ENCODE measurements around the gene MYO1D. TPM values are rescaled to one million over a fixed set of nuclear protein-coding genes. Genes with fewer than 3 reads are reported as not detected.

MYO1D gene
- total RNA-seq, 6 donors from 2014 or later: 63.0 to 139 (median 91.9) TPM

DNA sequence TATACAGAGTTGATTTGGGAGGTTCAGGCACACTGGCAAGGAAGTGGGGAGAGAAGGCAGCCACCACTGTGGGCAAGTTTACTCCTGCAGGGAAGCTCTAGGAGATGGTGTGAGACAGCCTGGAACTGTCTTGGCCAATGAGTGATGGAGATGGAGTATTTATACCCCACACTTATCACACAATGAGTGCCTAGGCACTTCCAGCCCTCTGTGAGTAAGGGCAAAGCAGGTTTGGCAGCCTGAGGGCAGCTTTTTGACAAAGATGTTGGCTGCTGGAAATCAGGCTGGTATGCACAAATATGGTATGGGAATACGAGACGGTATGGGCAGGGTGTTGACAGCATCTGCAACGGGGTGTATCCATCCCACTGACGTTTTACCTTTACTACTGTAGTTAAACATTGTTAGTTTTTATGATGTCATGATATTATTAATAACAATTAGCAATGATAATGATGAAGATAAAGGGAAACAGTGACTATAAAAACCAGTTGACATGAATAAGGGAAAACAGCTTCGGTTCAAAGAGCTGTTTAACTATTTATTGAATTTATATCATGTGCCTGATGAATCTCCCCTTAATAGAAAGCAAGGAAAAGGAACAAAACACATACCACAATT is 240.2 kb downstream of the MYO1D start:
- DNase-seq (no peak), ATAC-seq (ENCODE audit: low FRiP score in 2 of 2) (no peak)
- WGBS, 2 donors: 84 to 91% methylated on average over 5 of the region's 5 CpGs
- no peak overlapping the region for H3K4me3 ChIP-seq
- no peak overlapping the region for H3K27ac ChIP-seq
- H3K9me3 ChIP-seq: no peaks in the 10 kb centered on the region
- no peaks in the 10 kb centered on the region for H3K27me3 ChIP-seq
- H3K36me3 ChIP-seq: no peaks in the 10 kb centered on the region
- H3K4me1 ChIP-seq: no peaks in the 10 kb centered on the region
- TF ChIP-seq POLR2AphosphoS5 (IDR thresholded peaks at IDR 0.05) (no peak), POLR2A (IDR thresholded peaks at IDR 0.05) (no peak), EP300 (IDR thresholded peaks at IDR 0.05) (no peak)
- TF ChIP-seq, protein P1, sequence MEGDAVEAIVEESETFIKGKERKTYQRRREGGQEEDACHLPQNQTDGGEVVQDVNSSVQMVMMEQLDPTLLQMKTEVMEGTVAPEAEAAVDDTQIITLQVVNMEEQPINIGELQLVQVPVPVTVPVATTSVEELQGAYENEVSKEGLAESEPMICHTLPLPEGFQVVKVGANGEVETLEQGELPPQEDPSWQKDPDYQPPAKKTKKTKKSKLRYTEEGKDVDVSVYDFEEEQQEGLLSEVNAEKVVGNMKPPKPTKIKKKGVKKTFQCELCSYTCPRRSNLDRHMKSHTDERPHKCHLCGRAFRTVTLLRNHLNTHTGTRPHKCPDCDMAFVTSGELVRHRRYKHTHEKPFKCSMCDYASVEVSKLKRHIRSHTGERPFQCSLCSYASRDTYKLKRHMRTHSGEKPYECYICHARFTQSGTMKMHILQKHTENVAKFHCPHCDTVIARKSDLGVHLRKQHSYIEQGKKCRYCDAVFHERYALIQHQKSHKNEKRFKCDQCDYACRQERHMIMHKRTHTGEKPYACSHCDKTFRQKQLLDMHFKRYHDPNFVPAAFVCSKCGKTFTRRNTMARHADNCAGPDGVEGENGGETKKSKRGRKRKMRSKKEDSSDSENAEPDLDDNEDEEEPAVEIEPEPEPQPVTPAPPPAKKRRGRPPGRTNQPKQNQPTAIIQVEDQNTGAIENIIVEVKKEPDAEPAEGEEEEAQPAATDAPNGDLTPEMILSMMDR (IDR thresholded peaks at IDR 0.05): no peak

DNA sequence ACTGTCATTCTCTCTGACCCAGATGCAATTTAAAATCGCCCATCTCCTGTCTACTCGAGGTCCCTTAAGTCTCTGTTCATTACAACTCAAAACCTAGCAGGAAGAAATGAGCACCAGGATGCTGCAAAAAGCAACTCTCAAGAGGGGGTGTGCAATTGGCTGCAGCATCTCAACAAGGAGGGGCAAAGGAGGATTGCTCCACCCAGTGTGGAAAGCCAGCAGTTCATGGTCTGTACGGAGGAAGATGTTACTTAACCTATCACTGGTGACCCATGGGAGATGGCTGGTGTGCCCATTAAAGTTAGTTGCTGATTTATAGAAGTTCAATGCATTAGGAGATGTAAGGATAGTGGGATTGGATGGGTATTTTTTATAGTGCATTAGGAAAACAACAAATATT is 242.8 kb downstream of the MYO1D start:
- H3K9me3 ChIP-seq: no peaks in the 10 kb centered on the region
- no peak for TF ChIP-seq EP300 (IDR thresholded peaks at IDR 0.05)
- TF ChIP-seq POLR2AphosphoS5 (IDR thresholded peaks at IDR 0.05): no peak
- TF ChIP-seq, protein P1 (IDR thresholded peaks at IDR 0.05): no peak
- TF ChIP-seq POLR2A (IDR thresholded peaks at IDR 0.05): no peak
- H3K27ac ChIP-seq: no peak overlapping the region
- no peak overlapping the region for H3K4me3 ChIP-seq
- no peaks in the 10 kb centered on the region for H3K36me3 ChIP-seq
- no peaks in the 10 kb centered on the region for H3K4me1 ChIP-seq
- no peaks in the 10 kb centered on the region for H3K27me3 ChIP-seq
- DNase-seq: no peak
- no peak for ATAC-seq (ENCODE audit: low FRiP score in 2 of 2)
- WGBS, 2 donors: 81 to 83% methylated on average over 3 of the region's 3 CpGs

DNA sequence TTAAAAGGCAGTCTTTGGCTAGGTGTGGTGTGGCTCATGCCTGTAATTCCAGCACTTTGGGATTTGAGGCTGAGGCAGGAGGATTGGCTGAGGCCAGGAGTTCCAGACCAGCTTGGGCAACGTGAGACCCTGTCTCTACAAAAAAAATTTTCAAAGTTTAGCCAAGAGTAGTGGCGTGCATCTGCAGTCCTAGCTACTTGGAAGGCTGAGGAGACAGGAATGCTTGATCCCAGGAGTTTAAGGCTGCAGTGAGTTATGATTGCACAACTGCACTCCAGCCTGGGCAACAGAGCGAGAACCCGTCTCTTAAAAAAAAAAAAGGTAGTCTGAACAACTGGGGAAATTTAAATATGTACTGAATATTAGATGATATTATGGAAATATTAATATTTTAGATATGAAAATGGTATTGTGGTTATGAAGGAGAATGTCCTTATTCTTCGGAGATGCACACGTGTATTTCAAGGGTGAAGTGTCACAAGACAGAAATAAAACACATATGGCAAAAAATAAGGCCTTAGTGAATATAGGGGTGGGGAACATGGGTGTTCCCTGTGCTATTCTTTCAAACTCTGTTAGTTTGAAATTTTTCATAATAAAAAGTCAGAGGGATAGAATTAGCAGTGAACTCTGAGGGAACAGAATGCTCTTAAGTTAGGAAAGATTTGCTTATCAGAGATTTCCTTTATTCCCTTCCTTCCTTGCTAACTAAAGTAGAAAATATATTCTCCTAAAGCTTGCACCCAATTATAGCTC is 245.4 kb downstream of the MYO1D start:
- DNase-seq (no peak), ATAC-seq (ENCODE audit: low FRiP score in 2 of 2) (peak in 1 of 2 donors; percentile 75)
- H3K27me3 ChIP-seq: no peaks in the 10 kb centered on the region
- no peak overlapping the region for H3K27ac ChIP-seq
- no peaks in the 10 kb centered on the region for H3K9me3 ChIP-seq
- TF ChIP-seq, protein P1 (IDR thresholded peaks at IDR 0.05): no peak
- no peak for TF ChIP-seq EP300 (IDR thresholded peaks at IDR 0.05)
- no peak for TF ChIP-seq POLR2AphosphoS5 (IDR thresholded peaks at IDR 0.05)
- TF ChIP-seq POLR2A (IDR thresholded peaks at IDR 0.05): no peak
- no peaks in the 10 kb centered on the region for H3K4me1 ChIP-seq
- H3K36me3 ChIP-seq: no peaks in the 10 kb centered on the region
- H3K4me3 ChIP-seq: no peak overlapping the region
- WGBS, 2 donors: 74 to 80% methylated on average over 6 of the region's 6 CpGs

DNA sequence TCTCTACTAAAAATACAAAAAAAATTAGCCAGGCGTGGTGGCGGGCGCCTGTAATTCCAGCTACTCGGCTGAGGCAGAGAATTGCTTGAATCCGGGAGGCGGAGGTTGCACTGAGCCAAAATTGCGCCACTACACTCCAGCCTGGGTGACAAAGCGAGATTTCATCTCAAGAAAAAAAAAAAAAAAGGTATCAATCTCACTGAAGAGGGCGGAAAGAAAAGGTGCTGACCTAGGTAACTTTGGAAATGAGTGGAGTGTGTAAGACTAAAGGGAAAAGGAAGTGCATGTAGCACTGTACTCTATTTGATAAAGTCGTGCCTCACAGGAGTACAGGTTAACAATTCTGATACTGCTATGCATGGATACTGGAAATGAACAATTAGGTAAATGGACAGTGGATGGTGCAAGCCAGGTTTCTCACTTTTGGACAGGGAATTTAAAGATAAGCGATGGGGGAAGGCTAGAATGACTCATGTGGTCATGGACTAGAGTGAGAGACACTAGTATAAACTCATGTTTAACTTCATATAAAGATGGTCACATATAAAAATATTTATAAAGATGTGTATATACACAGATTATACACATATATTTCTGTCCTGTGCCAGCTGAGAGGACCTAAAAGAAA is 247.2 kb downstream of the MYO1D start:
- no peaks in the 10 kb centered on the region for H3K9me3 ChIP-seq
- H3K27ac ChIP-seq: no peak overlapping the region
- whole genome bisulfite sequencing, 2 donors: 94 to 96% methylated on average over 11 of the region's 11 CpGs
- ATAC-seq (ENCODE audit: low FRiP score in 2 of 2) (no peak), DNase-seq (no peak)
- H3K36me3 ChIP-seq: no peaks in the 10 kb centered on the region
- TF ChIP-seq, protein P1 (IDR thresholded peaks at IDR 0.05): no peak
- TF ChIP-seq POLR2AphosphoS5 (IDR thresholded peaks at IDR 0.05) (no peak), EP300 (IDR thresholded peaks at IDR 0.05) (no peak), POLR2A (IDR thresholded peaks at IDR 0.05) (no peak)
- H3K4me3 ChIP-seq: no peak overlapping the region
- H3K27me3 ChIP-seq: no peaks in the 10 kb centered on the region
- H3K4me1 ChIP-seq: no peaks in the 10 kb centered on the region
